ENCODE results near the gene SIL1.
"Not testable (repeated sequence)": the region's sequence is repeated elsewhere in the genome, so short reads cannot be mapped to it uniquely, and the experiment has no call there.

The SIL1 gene

GRCh38 chr5:139038613-139039305 lies 159.4 kb downstream of the SIL1 start:
- in situ Hi-C loops (cut with MboI; ENCODE audit: low sequenced_read_pairs): no loop called here

GRCh38 chr5:139037732-139038131 lies 160.4 kb downstream of the SIL1 start:
- in situ Hi-C loops (cut with MboI; ENCODE audit: low sequenced_read_pairs): no loop called here

- in situ Hi-C loops (cut with MboI; ENCODE audit: low sequenced_read_pairs): not testable (repeated sequence)
These were observed 161.8 kb downstream of the SIL1 start for GRCh38 chr5:139036332-139036731.

- in situ Hi-C loops (cut with MboI; ENCODE audit: low sequenced_read_pairs): no loop called here
These were observed 171.0 kb downstream of the SIL1 start for GRCh38 chr5:139027150-139027549.

GRCh38 chr5:139025651-139026050 lies 172.5 kb downstream of the SIL1 start:
- in situ Hi-C loops (cut with MboI; ENCODE audit: low sequenced_read_pairs): no loop called here

GRCh38 chr5:139023286-139023685 lies 174.9 kb downstream of the SIL1 start:
- in situ Hi-C loops (cut with MboI; ENCODE audit: low sequenced_read_pairs): no loop called here

GRCh38 chr5:139022528-139022927 lies 175.6 kb downstream of the SIL1 start:
- in situ Hi-C loops (cut with MboI; ENCODE audit: low sequenced_read_pairs): no loop called here

GRCh38 chr5:139021346-139021745 lies 176.8 kb downstream of the SIL1 start:
- in situ Hi-C loops (cut with MboI; ENCODE audit: low sequenced_read_pairs): no loop called here

GRCh38 chr5:139019880-139020279 lies 178.3 kb downstream of the SIL1 start:
- in situ Hi-C loops (cut with MboI; ENCODE audit: low sequenced_read_pairs): no loop called here

GRCh38 chr5:139019211-139019610 lies 179.0 kb downstream of the SIL1 start:
- in situ Hi-C loops (cut with MboI; ENCODE audit: low sequenced_read_pairs): no loop called here

- in situ Hi-C loops (cut with MboI; ENCODE audit: low sequenced_read_pairs): no loop called here
These were observed 180.5 kb downstream of the SIL1 start for GRCh38 chr5:139017624-139018023.

- in situ Hi-C loops (cut with MboI; ENCODE audit: low sequenced_read_pairs): no loop called here
These were observed 182.0 kb downstream of the SIL1 start for GRCh38 chr5:139016186-139016585.

- in situ Hi-C loops (cut with MboI; ENCODE audit: low sequenced_read_pairs): no loop called here
These were observed 183.4 kb downstream of the SIL1 start for GRCh38 chr5:139014726-139015125.

GRCh38 chr5:139012176-139012575 lies 186.0 kb downstream of the SIL1 start:
- in situ Hi-C loops (cut with MboI; ENCODE audit: low sequenced_read_pairs): no loop called here

- in situ Hi-C loops (cut with MboI; ENCODE audit: low sequenced_read_pairs): not testable (repeated sequence)
These were observed 187.0 kb downstream of the SIL1 start for GRCh38 chr5:139011156-139011555.

- in situ Hi-C loops (cut with MboI; ENCODE audit: low sequenced_read_pairs): no loop called here
These were observed 193.5 kb downstream of the SIL1 start for GRCh38 chr5:139004374-139005307.

- in situ Hi-C loops (cut with MboI; ENCODE audit: low sequenced_read_pairs): no loop called here
These were observed 198.5 kb downstream of the SIL1 start for GRCh38 chr5:138999674-139000073.

GRCh38 chr5:138998521-138998920 lies 199.6 kb downstream of the SIL1 start:
- in situ Hi-C loops (cut with MboI; ENCODE audit: low sequenced_read_pairs): no loop called here

- in situ Hi-C loops (cut with MboI; ENCODE audit: low sequenced_read_pairs): no loop called here
These were observed 202.0 kb downstream of the SIL1 start for GRCh38 chr5:138996120-138996519.

GRCh38 chr5:138990986-138991590 lies 207.1 kb downstream of the SIL1 start:
- in situ Hi-C loops (cut with MboI; ENCODE audit: low sequenced_read_pairs): no loop called here

- in situ Hi-C loops (cut with MboI; ENCODE audit: low sequenced_read_pairs): no loop called here
These were observed 208.4 kb downstream of the SIL1 start for GRCh38 chr5:138989720-138990119.
